Smooth muscle cell of the brain vasculature (primary cell): Measurements from ENCODE around the gene MRPS34.

Experiments used
- DNase-seq: peaks from one replicate; pipeline ENCODE4 v3.0.0-alpha.2; 2012; ENCODE audit warnings: low read depth, low spot score

Gene MRPS34

DNA sequence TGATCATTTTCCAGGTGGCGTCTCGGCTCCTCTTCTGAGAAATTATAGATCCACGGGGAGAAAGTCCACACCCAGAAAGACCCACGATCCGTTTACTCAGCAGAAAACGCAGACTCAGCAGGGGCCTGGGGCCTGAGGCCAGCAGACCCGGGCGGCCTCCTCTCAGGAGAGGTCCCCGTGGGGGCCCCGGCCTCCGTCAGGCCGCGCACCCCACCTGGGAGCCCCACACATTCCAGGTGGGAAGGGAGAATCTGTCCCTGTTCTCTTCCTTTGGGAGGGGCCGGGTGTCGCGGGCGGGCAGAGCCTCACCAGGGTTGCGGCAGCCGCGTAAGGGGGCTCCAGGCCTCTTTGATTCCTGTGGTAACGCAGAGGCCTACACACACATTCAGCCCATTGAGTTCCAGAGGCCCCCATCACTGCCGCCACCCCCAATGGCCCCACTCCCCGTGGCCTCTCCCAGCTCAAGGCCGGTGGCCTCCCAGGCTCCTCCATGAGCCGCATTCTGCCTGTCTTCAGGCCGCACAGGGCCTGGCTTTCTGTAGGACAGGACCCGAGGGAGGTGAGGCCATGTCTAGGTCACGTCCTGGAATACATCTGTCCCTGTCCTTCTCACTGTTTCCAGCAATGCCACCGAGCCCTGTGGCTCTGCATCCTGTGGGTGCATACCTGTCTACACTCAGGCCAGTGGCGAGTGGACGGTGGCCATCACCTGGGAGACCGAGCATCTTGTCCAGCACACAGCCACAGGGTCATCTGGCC is 22.2 kb upstream of the MRPS34 start:
- no peak for DNase-seq

DNA sequence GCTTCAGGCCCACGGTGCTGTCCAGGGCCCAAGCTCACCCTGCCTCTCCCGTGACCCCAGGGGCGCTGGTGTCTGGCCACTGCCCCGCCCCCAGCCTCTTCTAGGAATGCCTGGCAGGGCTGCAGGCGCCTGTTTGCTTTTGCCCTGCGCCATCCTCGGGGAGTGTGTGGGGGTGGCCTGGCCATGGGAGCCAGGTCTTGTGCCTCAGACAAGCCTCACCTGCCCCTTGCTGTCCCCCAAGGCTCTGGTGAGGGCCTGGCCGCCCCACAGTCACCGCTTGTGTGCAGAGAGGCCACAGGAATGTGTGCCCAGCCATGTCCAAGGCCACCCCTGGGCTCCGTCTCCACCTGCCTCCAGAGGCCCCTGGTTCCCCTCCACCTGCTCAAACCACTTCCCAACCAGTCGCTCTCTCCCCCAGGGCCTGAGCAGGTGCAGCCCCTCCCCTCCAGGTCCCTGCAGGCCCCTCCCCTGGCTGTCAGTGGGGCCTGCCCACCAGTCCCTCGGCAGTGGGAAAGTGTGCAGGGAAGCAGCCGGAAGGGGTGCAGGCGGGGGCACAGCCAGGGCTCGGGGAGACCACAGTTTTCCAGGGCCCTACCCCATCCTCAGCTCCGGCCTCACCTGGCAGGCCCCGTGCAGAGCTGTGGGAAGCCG is 21.4 kb upstream of the MRPS34 start:
- no peak for DNase-seq

- DNase-seq = no peak
These were observed 20.8 kb upstream of the MRPS34 start, which contains the start of gene IGFALS for GRCh38 chr16:1793578-1794220. IGFALS (minus strand) TSS chr16:1793705; CDS start chr16:1793652, 53 bp downstream.

DNA sequence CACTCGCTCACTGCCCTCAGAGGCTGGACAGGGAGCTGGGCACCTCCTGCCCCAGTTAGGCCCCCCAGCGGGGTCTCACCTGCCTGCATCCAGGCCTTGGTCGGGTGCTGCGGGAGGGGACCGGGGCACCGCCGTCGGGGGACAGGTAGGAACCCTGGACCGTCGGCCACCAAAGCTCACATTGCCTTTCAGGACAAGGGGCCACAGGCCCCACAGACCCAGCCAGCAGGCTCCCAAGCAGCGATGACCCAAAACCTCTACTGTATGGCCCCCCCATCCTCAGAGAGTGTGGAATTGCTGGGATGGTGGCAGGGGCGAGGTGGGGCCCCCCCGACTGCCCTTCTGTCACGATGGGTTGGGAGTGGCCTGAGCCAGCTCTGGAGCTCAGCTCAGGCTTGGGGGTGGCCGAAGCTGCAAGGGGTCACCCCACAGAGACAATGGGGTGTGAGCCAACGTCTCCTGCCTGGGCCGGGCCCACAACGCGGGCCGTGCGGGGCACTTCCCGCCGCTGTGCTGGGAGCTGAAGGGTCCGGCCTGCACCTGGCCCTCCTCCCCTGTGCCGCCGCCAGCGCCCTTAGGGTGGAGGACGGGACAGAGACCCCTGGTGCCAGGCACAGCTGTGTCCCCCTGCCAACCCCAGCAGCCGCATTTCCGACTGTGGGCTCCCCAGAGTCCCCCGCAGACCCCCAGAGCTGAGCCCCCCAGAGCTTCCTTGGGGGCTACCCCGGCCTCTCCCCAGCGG is 20.1 kb upstream of the MRPS34 start:
- no peak for DNase-seq

- DNase-seq = no peak
These were observed 19.2 kb upstream of the MRPS34 start for GRCh38 chr16:1791943-1792812.

- no peak for DNase-seq
These were observed 18.5 kb upstream of the MRPS34 start for GRCh38 chr16:1791256-1791942.

- no peak for DNase-seq
These were observed 17.8 kb upstream of the MRPS34 start for GRCh38 chr16:1790611-1791255.

GRCh38 chr16:1790261-1790610 is 17.3 kb upstream of the MRPS34 start:
- DNase-seq = no peak

GRCh38 chr16:1789643-1790045 is 16.7 kb upstream of the MRPS34 start:
- no peak for DNase-seq

DNA sequence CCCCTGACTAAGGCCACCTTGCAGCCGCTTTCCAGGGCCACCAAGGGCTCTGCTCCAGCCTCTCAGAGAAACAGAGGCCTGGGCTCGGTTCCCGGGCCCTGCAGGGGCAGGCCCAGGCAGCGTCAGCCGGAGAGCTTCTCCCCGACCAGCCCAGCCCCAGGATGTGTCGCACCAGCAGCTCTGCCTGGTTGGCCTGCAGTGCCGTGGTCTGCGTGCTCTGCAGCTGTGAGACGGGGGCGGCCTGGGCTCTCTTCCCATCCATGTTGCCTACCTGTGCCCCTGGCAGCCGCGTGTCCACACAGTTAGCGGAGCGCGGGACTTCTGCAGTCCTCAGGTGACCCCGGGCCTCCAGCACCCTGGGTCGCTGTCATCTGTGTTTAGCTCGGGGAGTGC is 15.8 kb upstream of the MRPS34 start:
- DNase-seq = no peak

DNA sequence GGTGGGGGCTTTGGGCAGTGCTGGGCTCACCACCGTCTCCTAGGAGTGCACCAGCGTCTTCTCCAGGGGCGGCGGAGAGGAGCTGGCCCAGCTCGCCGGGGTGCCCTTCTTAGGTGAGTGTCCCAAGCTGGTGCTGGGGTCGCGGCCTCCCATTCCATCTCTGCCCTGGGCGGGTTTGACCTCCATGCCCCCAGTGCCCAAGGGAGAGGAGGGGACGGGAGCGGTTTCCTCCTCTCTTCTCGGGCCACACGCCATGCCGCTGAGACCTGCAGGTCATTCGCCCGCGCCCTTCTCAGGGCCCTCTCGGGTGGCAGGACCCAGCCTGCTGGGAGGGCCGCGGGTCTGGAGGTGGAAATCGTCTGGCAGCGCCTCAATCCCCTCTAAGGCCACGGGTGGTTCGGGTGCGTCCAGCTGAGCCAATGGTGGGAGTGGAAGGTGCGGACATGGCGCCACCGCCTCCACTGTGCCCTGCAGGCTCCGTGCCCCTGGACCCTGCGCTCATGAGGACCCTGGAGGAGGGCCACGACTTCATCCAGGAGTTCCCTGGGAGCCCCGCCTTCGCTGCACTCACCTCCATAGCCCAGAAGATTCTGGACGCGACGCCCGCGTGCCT is 15.3 kb upstream of the MRPS34 start:
- DNase-seq = no peak

DNA sequence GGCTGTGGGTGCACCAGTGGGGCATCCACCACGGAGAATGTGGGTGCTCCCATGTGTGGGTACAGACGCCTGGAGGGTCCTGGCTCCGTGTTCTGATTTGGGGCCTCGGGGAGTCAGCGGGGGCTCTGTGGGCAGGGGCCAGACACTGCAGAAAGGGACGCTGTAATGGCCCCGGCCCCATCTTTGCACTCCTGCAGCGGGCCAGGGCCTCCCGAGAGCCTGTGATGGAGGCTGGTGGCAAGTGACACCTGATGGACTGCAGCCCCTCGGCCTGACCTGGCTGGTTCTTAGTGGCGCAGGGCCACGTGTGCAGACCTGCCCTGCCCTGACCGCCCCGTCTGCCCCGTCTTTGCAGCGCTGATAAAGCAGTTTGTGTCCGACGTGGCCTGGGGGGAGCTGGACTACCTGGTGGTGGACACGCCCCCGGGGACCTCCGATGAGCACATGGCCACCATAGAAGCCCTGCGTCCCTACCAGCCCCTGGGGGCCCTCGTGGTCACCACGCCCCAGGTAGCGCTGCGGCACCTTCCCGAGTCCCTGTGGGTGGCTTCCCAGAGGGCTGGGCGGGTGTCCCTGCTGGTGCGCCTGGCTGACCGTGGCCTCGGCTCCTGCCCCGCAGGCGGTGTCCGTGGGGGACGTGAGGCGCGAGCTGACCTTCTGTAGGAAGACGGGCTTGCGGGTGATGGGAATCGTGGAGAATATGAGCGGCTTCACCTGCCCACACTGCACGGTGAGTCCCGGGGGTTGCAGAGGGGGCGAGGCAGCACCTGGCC is 14.6 kb upstream of the MRPS34 start:
- no peak for DNase-seq

DNA sequence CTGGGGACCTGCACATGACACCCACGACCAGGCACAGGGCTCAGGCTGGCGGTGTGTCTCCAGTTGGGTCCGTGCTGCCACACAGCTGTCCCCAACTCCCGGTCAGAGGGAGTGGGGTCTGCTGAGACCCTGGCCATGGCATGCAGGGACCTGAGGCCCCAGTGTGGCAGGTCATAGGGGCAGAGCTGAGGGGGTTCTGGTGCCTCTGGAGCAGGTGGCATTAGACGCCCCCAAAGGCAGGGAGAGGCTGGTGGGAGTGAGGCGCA is 14.1 kb upstream of the MRPS34 start:
- DNase-seq = no peak

GRCh38 chr16:1786242-1787055 is 13.5 kb upstream of the MRPS34 start:
- DNase-seq = no peak

- DNase-seq = no peak
These were observed 12.9 kb upstream of the MRPS34 start for GRCh38 chr16:1785846-1786170.

- DNase-seq = no peak
These were observed 12.3 kb upstream of the MRPS34 start for GRCh38 chr16:1784977-1785845.
